Panc1 (cell line): Measurements from ENCODE around the gene TBC1D7. TPM values are rescaled to one million over a fixed set of nuclear protein-coding genes. Genes with fewer than 3 reads are reported as not detected.

Source experiments
- ATAC-seq: fragments of 200-7000 bp; cut with Tn5 transposase; 2 replicates; pipeline ENCODE4 v1.9.1; 2020; ENCODE audit warnings: mild to moderate bottlenecking, moderate library complexity
- Bru-seq: library from RNA; stranded (reverse); fragments of 400-500 nt; gene quantifications from one replicate; lab custom pipeline; 2021; lab: Mats Ljungman, UMichigan
- BruChase-seq, 2 experiments: library from RNA; stranded (reverse); fragments of 400-500 nt; gene quantifications; one replicate each; lab custom pipeline; 2021; lab: Mats Ljungman, UMichigan
- BruUV-seq: library from RNA; stranded (reverse); fragments of 400-500 nt; replicated peaks from 2 replicates; lab custom pipeline; 2021; lab: Mats Ljungman, UMichigan
- CTCF ChIA-PET: fragments of 300-600 bp; sonication (Branson Sonifier 250); formaldehyde crosslinking; loops from one replicate; lab custom pipeline; 2022; ENCODE audit warnings: antibody characterized with exemption; lab: Charles Lee
- POLR2A ChIA-PET: fragments of 300-600 bp; sonication (Branson Sonifier 250); formaldehyde crosslinking; loops from one replicate; lab custom pipeline; 2022; ENCODE audit warnings: antibody characterized with exemption; lab: Charles Lee
- DNase-seq: peaks from one replicate; pipeline ENCODE4 v3.0.0-alpha.2; 2010; ENCODE audit warnings: low read depth, low spot score
- H3K27ac ChIP-seq: 2 replicates; pipeline ENCODE4 v1.5.1; 2011; ENCODE audit warnings: mild to moderate bottlenecking, low read length, inconsistent platforms
- H3K27me3 ChIP-seq: fragments of 200-500 bp; sonication (Bioruptor generic); 2 replicates; pipeline ENCODE4 v1.6.0; 2014; ENCODE audit warnings: low read length, inconsistent platforms; ENCODE audit not compliant: control insufficient read depth, insufficient read depth
- H3K36me3 ChIP-seq: fragments of 200-500 bp; sonication (Bioruptor generic); 2 replicates; pipeline ENCODE4 v1.5.1; 2014; ENCODE audit warnings: inconsistent platforms, mild to moderate bottlenecking, low read length, moderate library complexity; ENCODE audit not compliant: control insufficient read depth, insufficient read depth
- H3K4me1 ChIP-seq: 2 replicates; pipeline ENCODE4 v1.5.1; 2011; ENCODE audit warnings: inconsistent platforms, mild to moderate bottlenecking, low read length, moderate library complexity; ENCODE audit not compliant: control insufficient read depth, insufficient read depth
- H3K4me3 ChIP-seq, 2 experiments: 2 replicates each; pipeline ENCODE4 v1.5.1; 2011 to 2012; ENCODE audit warnings: low read depth in 2 of 2, low read length in 2 of 2, mild to moderate bottlenecking in 2 of 2, inconsistent platforms in 1 of 2, moderate library complexity in 1 of 2
- H3K9me3 ChIP-seq: fragments of 200-500 bp; sonication (Bioruptor generic); 2 replicates; pipeline ENCODE4 v1.5.1; 2014; ENCODE audit warnings: low read depth, mild to moderate bottlenecking, inconsistent platforms, low read length, moderate library complexity; ENCODE audit not compliant: control insufficient read depth, insufficient read depth
- POLR2AphosphoS5 ChIP-seq: IDR thresholded peaks from 2 replicates; pipeline ENCODE4 v1.6.1; 2012; ENCODE audit warnings: mild to moderate bottlenecking, low read depth, low read length, moderate library complexity
- SIN3A ChIP-seq: IDR thresholded peaks from 2 replicates; pipeline ENCODE4 v1.6.1; 2012; ENCODE audit warnings: low read depth, mild to moderate bottlenecking, low read length, moderate library complexity, borderline replicate concordance; ENCODE audit not compliant: insufficient read depth
- TCF7L2 ChIP-seq: IDR thresholded peaks from 2 replicates; pipeline ENCODE4 v1.6.1; 2011; ENCODE audit warnings: mild to moderate bottlenecking, low read depth, low read length, inconsistent platforms
- in situ Hi-C: cut with HindIII; loops from 2 replicates; pipeline ENCODE4 v1.10.0; 2016; ENCODE audit warnings: low sequenced_read_pairs, low pct_unique_long_range_greater_than_20kb
- intact Hi-C: fragments of 100-400 bp; cut with micrococcal nuclease; formaldehyde crosslinking; loops from one replicate; pipeline ENCODE4 v1.10.0; 2022; ENCODE audit not compliant: unreplicated experiment
- long read RNA-seq: library from polyadenylated mRNA; unstranded; transcript quantifications from one replicate; pipeline ENCODE4 v2.0.0, GENCODE V29; 2021; ENCODE audit not compliant: unreplicated experiment
- polyA plus RNA-seq: library from polyadenylated mRNA; unstranded; fragments of >200 nt; gene quantifications from one replicate; pipeline ENCODE4 v1.2.1, GENCODE V29; 2012; ENCODE audit warnings: missing spikeins; ENCODE audit not compliant: insufficient read length
- total RNA-seq: library from RNA; stranded (reverse); gene quantifications from one replicate; pipeline ENCODE4 v1.2.1, GENCODE V29; 2021; ENCODE audit not compliant: unreplicated experiment
- TF ChIP-seq, protein P1 (sequence below), 2 experiments: IDR thresholded peaks; 2 replicates each; pipeline ENCODE4 v1.6.1; 2011 to 2012; ENCODE audit warnings: low read depth in 2 of 2, control low read depth in 1 of 2, low read length in 1 of 2, mild to moderate bottlenecking in 1 of 2, moderate library complexity in 1 of 2; ENCODE audit not compliant: insufficient read depth in 1 of 2
- TF ChIP-seq, protein P2 (sequence below): fragments of 450-650 bp; IDR thresholded peaks from 2 replicates; pipeline ENCODE4 v1.5.1; 2017; ENCODE audit warnings: mild to moderate bottlenecking

Gene TBC1D7
- 27.0 TPM for total RNA-seq
- 23.9 TPM for polyA plus RNA-seq
- percentile 62 among the genes with signal in this experiment for Bru-seq, nascent RNA
- percentile 66 among the genes with signal in this experiment for BruChase-seq, experiment 1, labeled RNA remaining after a 2-hour chase
- BruChase-seq, experiment 2, labeled RNA remaining after a 6-hour chase: percentile 65 among the genes with signal in this experiment
- long read RNA-seq, transcript TBC1D7-202 (8 exons, 1,116 nt): minor isoform, 5 of 45 reads
- long read RNA-seq, transcript TBC1D7-204 (8 exons, 1,276 nt): major isoform, 8 of 45 reads
- long read RNA-seq, partial matches to known transcripts: 3 of 45 reads
- long read RNA-seq, other reads (novel, unspliced or antisense): 27 of 45 reads

DNA sequence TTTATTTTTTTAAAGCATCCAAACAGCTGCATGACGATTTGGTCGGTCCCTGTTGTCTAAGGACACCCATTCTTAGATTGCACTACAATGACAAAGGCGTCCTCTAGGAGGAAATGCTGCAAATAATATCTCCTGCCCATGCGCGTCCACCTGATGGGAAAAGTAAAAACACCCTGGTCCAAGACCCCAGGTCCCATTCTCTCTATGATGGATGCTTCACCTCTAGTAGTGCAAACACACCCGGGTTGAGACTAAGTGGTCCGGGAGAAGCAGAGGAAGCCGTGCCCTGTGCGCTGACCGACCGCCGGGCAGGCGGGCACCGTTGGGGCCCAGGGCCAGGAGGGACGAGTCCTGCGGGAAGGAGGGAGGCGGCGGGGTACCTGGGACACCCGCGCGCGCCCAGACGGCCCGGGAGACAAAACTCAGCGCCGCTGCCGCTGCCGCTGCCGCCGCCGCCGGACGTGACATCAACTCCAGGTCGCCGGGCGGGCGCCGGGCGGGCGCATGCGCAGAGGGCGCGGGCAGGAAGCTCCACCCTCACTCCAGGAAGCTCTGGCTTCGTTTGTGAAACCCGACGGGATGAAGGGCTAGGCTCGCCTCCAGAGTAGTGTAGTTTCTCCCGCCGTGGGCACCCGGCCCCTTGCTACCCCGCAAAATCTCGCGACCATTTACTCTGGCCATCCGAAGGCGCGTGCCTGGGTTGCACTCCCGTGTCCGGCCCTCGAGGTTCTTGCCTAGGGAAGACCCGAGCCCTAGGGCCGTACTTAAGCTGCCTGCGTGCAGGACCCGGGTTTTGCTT, at the start of gene TBC1D7:
TSS of gene TBC1D7 (minus strand) at position 462 of the 799 bp plus-strand sequence. CDS start 1,639 bp downstream, outside the sequence.
- peaks cover 3% of the 10 kb centered on the region; the same call in 1 of the 2 replicates for H3K36me3 ChIP-seq
- peak; percentile 82 for TF ChIP-seq POLR2AphosphoS5
- TF ChIP-seq SIN3A: no peak
- TF ChIP-seq, protein P1, sequence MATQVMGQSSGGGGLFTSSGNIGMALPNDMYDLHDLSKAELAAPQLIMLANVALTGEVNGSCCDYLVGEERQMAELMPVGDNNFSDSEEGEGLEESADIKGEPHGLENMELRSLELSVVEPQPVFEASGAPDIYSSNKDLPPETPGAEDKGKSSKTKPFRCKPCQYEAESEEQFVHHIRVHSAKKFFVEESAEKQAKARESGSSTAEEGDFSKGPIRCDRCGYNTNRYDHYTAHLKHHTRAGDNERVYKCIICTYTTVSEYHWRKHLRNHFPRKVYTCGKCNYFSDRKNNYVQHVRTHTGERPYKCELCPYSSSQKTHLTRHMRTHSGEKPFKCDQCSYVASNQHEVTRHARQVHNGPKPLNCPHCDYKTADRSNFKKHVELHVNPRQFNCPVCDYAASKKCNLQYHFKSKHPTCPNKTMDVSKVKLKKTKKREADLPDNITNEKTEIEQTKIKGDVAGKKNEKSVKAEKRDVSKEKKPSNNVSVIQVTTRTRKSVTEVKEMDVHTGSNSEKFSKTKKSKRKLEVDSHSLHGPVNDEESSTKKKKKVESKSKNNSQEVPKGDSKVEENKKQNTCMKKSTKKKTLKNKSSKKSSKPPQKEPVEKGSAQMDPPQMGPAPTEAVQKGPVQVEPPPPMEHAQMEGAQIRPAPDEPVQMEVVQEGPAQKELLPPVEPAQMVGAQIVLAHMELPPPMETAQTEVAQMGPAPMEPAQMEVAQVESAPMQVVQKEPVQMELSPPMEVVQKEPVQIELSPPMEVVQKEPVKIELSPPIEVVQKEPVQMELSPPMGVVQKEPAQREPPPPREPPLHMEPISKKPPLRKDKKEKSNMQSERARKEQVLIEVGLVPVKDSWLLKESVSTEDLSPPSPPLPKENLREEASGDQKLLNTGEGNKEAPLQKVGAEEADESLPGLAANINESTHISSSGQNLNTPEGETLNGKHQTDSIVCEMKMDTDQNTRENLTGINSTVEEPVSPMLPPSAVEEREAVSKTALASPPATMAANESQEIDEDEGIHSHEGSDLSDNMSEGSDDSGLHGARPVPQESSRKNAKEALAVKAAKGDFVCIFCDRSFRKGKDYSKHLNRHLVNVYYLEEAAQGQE (IDR thresholded peaks at IDR 0.05; ENCODE audit: insufficient read depth in 1 of 2, low read depth in 2 of 2, low read length in 1 of 2): peak in 1 of 2 experiments; percentile 39; a peak in 1 of 4 replicates
- TF ChIP-seq TCF7L2: no peak
- peaks cover 11% of the 10 kb centered on the region; the same call in 1 of the 2 replicates for H3K4me1 ChIP-seq
- peak within 1 kb of the TSS; percentile 95 for H3K27ac ChIP-seq
- peak; percentile 46 for DNase-seq
- in situ Hi-C loops: no loop called here
- H3K4me3 ChIP-seq: peak within 1 kb of the TSS; percentile 72 to 79
- 0 out of 2 replicates have a peak, but pooled peaks cover 3% of the 10 kb centered on the region for H3K27me3 ChIP-seq
- ChIA-PET POLR2A (no interaction called here), CTCF (no interaction called here)
- ATAC-seq: peak; percentile 96
- no peaks in the 10 kb centered on the region for H3K9me3 ChIP-seq
- intact Hi-C loops: no loop called here
- BruUV-seq: no TSS peak

DNA sequence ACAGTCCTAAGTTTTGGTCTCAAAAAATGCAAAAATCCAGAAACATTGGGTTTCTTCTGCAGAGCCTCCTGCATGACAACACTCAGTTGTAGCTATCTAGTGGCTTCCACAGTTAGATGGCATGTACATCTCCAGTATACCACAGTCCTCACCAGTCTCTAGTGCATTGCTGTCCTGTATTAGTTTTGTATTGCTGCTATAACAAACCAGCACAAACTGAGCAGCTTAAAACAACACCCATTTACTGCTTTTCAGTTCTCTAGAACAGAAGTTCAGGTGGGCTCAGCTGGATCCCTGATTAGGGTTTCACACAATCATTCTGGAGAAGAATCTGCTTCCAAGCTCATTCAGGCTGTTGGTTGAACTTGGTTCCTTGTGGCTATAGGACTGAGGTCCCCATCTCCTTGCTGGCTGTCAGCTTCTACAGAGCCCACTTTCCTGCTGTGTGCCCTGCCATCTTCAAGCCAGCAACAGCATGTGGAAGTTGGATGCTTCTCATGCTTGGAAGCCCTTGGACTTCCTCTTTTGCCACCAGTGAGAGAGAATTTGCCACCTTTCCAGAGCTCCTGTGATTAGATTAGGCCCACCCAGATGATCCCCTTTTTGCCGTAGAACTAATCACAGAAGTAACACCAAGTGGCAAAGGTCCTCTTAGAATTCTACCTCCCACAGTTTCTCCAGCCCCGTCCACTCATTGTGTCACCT, 48.9 kb upstream of the TBC1D7 start:
- no peak overlapping the region for H3K4me3 ChIP-seq
- no peak overlapping the region for H3K27ac ChIP-seq
- intact Hi-C loops: no loop called here
- H3K27me3 ChIP-seq: peaks cover 3% of the 10 kb centered on the region; the same call in 1 of the 2 replicates
- DNase-seq (no peak), ATAC-seq (no peak)
- TF ChIP-seq TCF7L2 (no peak), POLR2AphosphoS5 (no peak), SIN3A (no peak)
- TF ChIP-seq, protein P2, sequence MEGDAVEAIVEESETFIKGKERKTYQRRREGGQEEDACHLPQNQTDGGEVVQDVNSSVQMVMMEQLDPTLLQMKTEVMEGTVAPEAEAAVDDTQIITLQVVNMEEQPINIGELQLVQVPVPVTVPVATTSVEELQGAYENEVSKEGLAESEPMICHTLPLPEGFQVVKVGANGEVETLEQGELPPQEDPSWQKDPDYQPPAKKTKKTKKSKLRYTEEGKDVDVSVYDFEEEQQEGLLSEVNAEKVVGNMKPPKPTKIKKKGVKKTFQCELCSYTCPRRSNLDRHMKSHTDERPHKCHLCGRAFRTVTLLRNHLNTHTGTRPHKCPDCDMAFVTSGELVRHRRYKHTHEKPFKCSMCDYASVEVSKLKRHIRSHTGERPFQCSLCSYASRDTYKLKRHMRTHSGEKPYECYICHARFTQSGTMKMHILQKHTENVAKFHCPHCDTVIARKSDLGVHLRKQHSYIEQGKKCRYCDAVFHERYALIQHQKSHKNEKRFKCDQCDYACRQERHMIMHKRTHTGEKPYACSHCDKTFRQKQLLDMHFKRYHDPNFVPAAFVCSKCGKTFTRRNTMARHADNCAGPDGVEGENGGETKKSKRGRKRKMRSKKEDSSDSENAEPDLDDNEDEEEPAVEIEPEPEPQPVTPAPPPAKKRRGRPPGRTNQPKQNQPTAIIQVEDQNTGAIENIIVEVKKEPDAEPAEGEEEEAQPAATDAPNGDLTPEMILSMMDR: no peak
- TF ChIP-seq, protein P1 (IDR thresholded peaks at IDR 0.05; ENCODE audit: insufficient read depth in 1 of 2, low read depth in 2 of 2, low read length in 1 of 2): no peak
- no peaks in the 10 kb centered on the region for H3K36me3 ChIP-seq
- BruUV-seq: no TSS peak
- ChIA-PET POLR2A (interaction anchor here (0.6 kb wide), 1 partner anchor 19 kb away, joined by 3 read pairs; no protein-coding TSS in a partner anchor), CTCF (interaction anchor here (0.6 to 0.7 kb wide), 2 partner anchors 42 to 68 kb away, joined by 3 to 5 read pairs; no protein-coding TSS in a partner anchor)
- H3K9me3 ChIP-seq: no peaks in the 10 kb centered on the region
- H3K4me1 ChIP-seq: no peaks in the 10 kb centered on the region
- in situ Hi-C loops: no loop called here
